ENCODE data around the gene FOXA2.
"Not testable (repeated sequence)": the region's sequence is repeated elsewhere in the genome, so short reads cannot be mapped to it uniquely, and the experiment has no call there.

Gene FOXA2

GRCh38 chr20:22584522-22584921, at the start of gene FOXA2:
Gene FOXA2 (minus strand): TSS chr20:22584572. CDS start chr20:22584278, 294 bp downstream.
- in situ Hi-C loops (cut with HindIII; ENCODE audit: low sequenced_read_pairs): loop anchor here (10.0 kb wide), 1 partner anchor 70 kb away; no protein-coding TSS in a partner anchor

GRCh38 chr20:22630701-22631100, 46.3 kb upstream of the FOXA2 start:
- in situ Hi-C loops (cut with HindIII; ENCODE audit: low sequenced_read_pairs): no loop called here

- in situ Hi-C loops (cut with HindIII; ENCODE audit: low sequenced_read_pairs): no loop called here
These were observed 45.6 kb upstream of the FOXA2 start for GRCh38 chr20:22629927-22630326.

- in situ Hi-C loops (cut with HindIII; ENCODE audit: low sequenced_read_pairs): no loop called here
These were observed 45.1 kb upstream of the FOXA2 start for GRCh38 chr20:22629447-22629846.

- in situ Hi-C loops (cut with HindIII; ENCODE audit: low sequenced_read_pairs): no loop called here
These were observed 42.1 kb upstream of the FOXA2 start for GRCh38 chr20:22626496-22626895.

GRCh38 chr20:22623211-22623610, 38.8 kb upstream of the FOXA2 start:
- in situ Hi-C loops (cut with HindIII; ENCODE audit: low sequenced_read_pairs): no loop called here

- in situ Hi-C loops (cut with HindIII; ENCODE audit: low sequenced_read_pairs): no loop called here
These were observed 36.0 kb upstream of the FOXA2 start for GRCh38 chr20:22620342-22620741.

GRCh38 chr20:22619806-22620205, 35.4 kb upstream of the FOXA2 start:
- in situ Hi-C loops (cut with HindIII; ENCODE audit: low sequenced_read_pairs): no loop called here

GRCh38 chr20:22619272-22619671, 34.9 kb upstream of the FOXA2 start:
- in situ Hi-C loops (cut with HindIII; ENCODE audit: low sequenced_read_pairs): no loop called here

- in situ Hi-C loops (cut with HindIII; ENCODE audit: low sequenced_read_pairs): no loop called here
These were observed 32.8 kb upstream of the FOXA2 start for GRCh38 chr20:22617160-22617559.

GRCh38 chr20:22616551-22616950, 32.2 kb upstream of the FOXA2 start:
- in situ Hi-C loops (cut with HindIII; ENCODE audit: low sequenced_read_pairs): no loop called here

GRCh38 chr20:22615425-22615824, 31.1 kb upstream of the FOXA2 start:
- in situ Hi-C loops (cut with HindIII; ENCODE audit: low sequenced_read_pairs): no loop called here

- in situ Hi-C loops (cut with HindIII; ENCODE audit: low sequenced_read_pairs): no loop called here
These were observed 27.3 kb upstream of the FOXA2 start for GRCh38 chr20:22611636-22612035.

GRCh38 chr20:22607695-22608094, 23.3 kb upstream of the FOXA2 start:
- in situ Hi-C loops (cut with HindIII; ENCODE audit: low sequenced_read_pairs): no loop called here

GRCh38 chr20:22604815-22605214, 20.4 kb upstream of the FOXA2 start:
- in situ Hi-C loops (cut with HindIII; ENCODE audit: low sequenced_read_pairs): no loop called here

- in situ Hi-C loops (cut with HindIII; ENCODE audit: low sequenced_read_pairs): no loop called here
These were observed 17.2 kb upstream of the FOXA2 start for GRCh38 chr20:22601361-22602141.

- in situ Hi-C loops (cut with HindIII; ENCODE audit: low sequenced_read_pairs): not testable (repeated sequence)
These were observed 14.9 kb upstream of the FOXA2 start for GRCh38 chr20:22599258-22599657.

GRCh38 chr20:22597303-22597702, 12.9 kb upstream of the FOXA2 start:
- in situ Hi-C loops (cut with HindIII; ENCODE audit: low sequenced_read_pairs): no loop called here

GRCh38 chr20:22590662-22591061, 6.3 kb upstream of the FOXA2 start:
- in situ Hi-C loops (cut with HindIII; ENCODE audit: low sequenced_read_pairs): no loop called here

- in situ Hi-C loops (cut with HindIII; ENCODE audit: low sequenced_read_pairs): loop anchor here (5.0 to 10.0 kb wide), 3 partner anchors 72 to 239 kb away; no protein-coding TSS in a partner anchor
These were observed 2.4 kb upstream of the FOXA2 start for GRCh38 chr20:22586645-22587310.

GRCh38 chr20:22585786-22586493, 1.6 kb upstream of the FOXA2 start:
- in situ Hi-C loops (cut with HindIII; ENCODE audit: low sequenced_read_pairs): loop anchor here (5.0 to 10.0 kb wide), 3 partner anchors 71 to 239 kb away; no protein-coding TSS in a partner anchor
